Activated CD8-positive, alpha-beta T cell treated with anti-CD3 and anti-CD28 coated beads for 36 hours (primary cell): ENCODE data around the gene MAEA. TPM values are rescaled to one million over a fixed set of nuclear protein-coding genes. Genes with fewer than 3 reads are reported as not detected.
"Not testable (repeated sequence)": the region's sequence is repeated elsewhere in the genome, so short reads cannot be mapped to it uniquely, and the experiment has no call there.

Source experiments
- ATAC-seq: fragments of 200-7000 bp; cut with Tn5 transposase; one replicate; pipeline ENCODE4 v1.10.0; 2021; ENCODE audit warnings: mild to moderate bottlenecking, moderate library complexity
- CTCF ChIA-PET: fragments of 350-600 bp; sonication (Branson Sonifier 250); formaldehyde crosslinking; loops from one replicate; lab custom pipeline; 2021; ENCODE audit warnings: antibody characterized with exemption; lab: Charles Lee
- POLR2A ChIA-PET: fragments of 350-600 bp; sonication (Branson Sonifier 250); formaldehyde crosslinking; loops from one replicate; lab custom pipeline; 2021; ENCODE audit warnings: antibody characterized with exemption; lab: Charles Lee
- DNase-seq: peaks from one replicate; pipeline ENCODE4 v3.0.0-alpha.2; 2020
- H3K27ac Mint-ChIP-seq: one replicate; pipeline ENCODE4 v1.8.0; 2021; ENCODE audit warnings: mild to moderate bottlenecking, mixed read lengths
- H3K27me3 Mint-ChIP-seq: one replicate; pipeline ENCODE4 v1.8.0; 2021; ENCODE audit warnings: mixed read lengths
- H3K36me3 Mint-ChIP-seq: one replicate; pipeline ENCODE4 v1.8.0; 2021; ENCODE audit warnings: low read depth, mixed read lengths
- H3K4me1 Mint-ChIP-seq: one replicate; pipeline ENCODE4 v1.8.0; 2021; ENCODE audit warnings: low read depth, mixed read lengths
- H3K4me3 Mint-ChIP-seq: one replicate; pipeline ENCODE4 v1.8.0; 2021; ENCODE audit warnings: mild to moderate bottlenecking, moderate library complexity, mixed read lengths
- H3K9me3 Mint-ChIP-seq: one replicate; pipeline ENCODE4 v1.8.0; 2021; ENCODE audit warnings: mixed read lengths
- intact Hi-C: fragments of 100-400 bp; cut with micrococcal nuclease; formaldehyde crosslinking; loops from one replicate; pipeline ENCODE4 v1.10.0; 2022
- total RNA-seq, 2 experiments: library from RNA; stranded (reverse); gene quantifications; one replicate each; pipeline ENCODE4 v1.2.3, GENCODE V29; 2021
- TF ChIP-seq, protein P1 (sequence below): fragments of 200-600 bp; IDR thresholded peaks from one replicate; pipeline ENCODE4 v1.8.0; 2022; ENCODE audit warnings: antibody characterized with exemption, mild to moderate bottlenecking

The MAEA gene
- total RNA-seq, 2 experiments from 2014 or later: 32.3 to 37.0 TPM

DNA sequence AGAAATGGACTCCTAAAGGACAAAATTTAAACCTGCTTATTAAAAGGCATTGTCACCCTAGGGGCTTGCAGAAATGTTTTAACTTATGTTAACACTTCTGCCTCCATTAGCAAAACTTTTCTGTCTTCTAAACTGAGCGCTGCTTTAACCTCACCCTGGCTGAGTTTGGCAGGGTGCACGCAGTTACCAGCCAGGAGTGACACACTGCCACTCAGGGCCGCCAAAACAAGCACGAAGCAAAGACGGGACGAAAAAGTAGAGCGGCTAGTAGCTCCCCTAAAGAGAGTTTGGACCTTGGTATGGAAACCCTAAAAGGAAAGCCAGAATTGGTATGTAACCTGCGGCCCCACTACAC is 33.6 kb downstream of the MAEA start:
- intact Hi-C loops: no loop called here
- DNase-seq (no peak), ATAC-seq (no peak)
- no peaks in the 10 kb centered on the region for H3K9me3 Mint-ChIP-seq
- TF ChIP-seq, protein P1, sequence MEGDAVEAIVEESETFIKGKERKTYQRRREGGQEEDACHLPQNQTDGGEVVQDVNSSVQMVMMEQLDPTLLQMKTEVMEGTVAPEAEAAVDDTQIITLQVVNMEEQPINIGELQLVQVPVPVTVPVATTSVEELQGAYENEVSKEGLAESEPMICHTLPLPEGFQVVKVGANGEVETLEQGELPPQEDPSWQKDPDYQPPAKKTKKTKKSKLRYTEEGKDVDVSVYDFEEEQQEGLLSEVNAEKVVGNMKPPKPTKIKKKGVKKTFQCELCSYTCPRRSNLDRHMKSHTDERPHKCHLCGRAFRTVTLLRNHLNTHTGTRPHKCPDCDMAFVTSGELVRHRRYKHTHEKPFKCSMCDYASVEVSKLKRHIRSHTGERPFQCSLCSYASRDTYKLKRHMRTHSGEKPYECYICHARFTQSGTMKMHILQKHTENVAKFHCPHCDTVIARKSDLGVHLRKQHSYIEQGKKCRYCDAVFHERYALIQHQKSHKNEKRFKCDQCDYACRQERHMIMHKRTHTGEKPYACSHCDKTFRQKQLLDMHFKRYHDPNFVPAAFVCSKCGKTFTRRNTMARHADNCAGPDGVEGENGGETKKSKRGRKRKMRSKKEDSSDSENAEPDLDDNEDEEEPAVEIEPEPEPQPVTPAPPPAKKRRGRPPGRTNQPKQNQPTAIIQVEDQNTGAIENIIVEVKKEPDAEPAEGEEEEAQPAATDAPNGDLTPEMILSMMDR: no peak
- CTCF ChIA-PET: interaction anchor here (0.8 kb wide), 1 partner anchor 56 kb away, joined by 3 read pairs; no protein-coding TSS in a partner anchor
- H3K4me1 Mint-ChIP-seq: peaks cover under 1% of the 10 kb centered on the region
- H3K4me3 Mint-ChIP-seq: no peak overlapping the region
- no peak overlapping the region for H3K27ac Mint-ChIP-seq
- H3K36me3 Mint-ChIP-seq: peaks cover 13% of the 10 kb centered on the region
- POLR2A ChIA-PET: no interaction called here
- H3K27me3 Mint-ChIP-seq: no peaks in the 10 kb centered on the region

DNA sequence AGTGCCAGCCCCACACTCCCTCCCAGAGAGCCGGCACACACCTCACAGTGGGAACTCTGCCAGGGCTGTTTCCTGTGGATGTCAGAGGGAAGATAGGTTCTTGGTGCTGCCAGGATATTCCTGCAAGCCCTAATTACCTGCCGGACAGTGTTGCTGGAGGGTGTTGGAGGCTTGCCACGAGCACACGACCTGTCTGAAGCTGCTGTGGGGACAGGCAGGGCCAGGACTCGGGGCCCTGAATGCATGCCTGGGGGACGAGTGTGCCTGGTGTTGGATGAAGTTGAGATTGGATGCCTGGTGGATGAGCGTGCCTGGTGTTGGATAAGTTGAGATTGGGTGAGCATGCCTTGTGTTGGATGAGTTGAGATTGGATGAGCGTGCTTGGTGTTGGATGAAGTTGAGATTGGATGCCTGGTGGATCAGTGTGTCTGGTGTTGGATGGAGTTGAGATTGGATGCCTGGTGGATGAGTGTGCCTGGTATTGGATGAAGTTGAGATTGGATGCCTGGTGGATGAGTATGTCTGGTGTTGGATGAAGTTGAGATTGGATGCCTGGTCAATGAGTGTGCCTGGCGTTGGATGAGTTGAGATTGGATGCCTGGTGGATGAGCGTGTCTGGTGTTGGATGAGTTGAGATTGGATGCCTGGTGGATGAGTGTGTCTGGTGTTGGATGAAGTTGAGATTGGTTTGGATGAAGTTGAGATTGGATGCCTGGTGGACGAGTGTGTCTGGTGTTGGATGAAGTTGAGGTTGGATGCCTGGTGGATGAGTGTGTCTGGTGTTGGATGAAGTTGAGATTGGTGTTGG is 34.1 kb downstream of the MAEA start:
- ChIA-PET POLR2A (no interaction called here), CTCF (no interaction called here)
- TF ChIP-seq, protein P1: no peak
- DNase-seq: no peak
- no peak for ATAC-seq
- peaks cover 11% of the 10 kb centered on the region for H3K36me3 Mint-ChIP-seq
- H3K27me3 Mint-ChIP-seq: no peaks in the 10 kb centered on the region
- H3K9me3 Mint-ChIP-seq: no peaks in the 10 kb centered on the region
- H3K4me3 Mint-ChIP-seq: no peak overlapping the region
- intact Hi-C loops: no loop called here
- H3K4me1 Mint-ChIP-seq: no peaks in the 10 kb centered on the region
- no peak overlapping the region for H3K27ac Mint-ChIP-seq

DNA sequence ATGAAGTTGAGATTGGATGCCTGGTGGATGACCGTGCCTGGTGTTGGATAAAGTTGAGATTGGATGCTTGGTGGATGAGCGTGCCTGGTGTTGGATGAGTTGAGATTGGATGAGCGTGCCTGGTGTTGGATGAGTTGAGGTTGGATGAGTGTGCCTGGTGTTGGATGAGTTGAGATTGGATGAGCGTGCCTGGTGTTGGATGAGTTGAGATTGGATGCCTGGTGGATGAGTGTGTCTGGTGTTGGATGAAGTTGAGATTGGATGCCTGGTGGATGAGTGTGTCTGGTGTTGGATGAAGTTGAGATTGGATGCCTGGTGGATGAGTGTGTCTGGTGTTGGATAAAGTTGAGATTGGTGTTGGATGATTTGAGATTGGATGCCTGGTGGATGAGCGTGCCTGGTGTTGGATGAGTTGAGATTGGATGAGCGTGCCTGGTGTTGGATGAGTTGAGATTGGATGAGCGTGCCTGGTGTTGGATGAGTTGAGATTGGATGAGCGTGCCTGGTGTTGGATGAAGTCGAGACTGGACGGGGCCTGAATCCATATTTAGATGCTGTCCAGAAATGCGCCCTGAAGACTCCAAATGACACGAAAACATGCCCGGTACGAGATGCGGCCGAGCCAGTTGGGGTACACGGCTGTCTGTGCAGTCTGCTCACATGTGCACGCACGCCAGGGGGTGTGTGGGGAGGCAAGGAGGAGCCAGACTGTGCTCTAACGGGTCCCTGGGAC is 34.9 kb downstream of the MAEA start:
- H3K9me3 Mint-ChIP-seq, H3K27ac Mint-ChIP-seq, CTCF ChIA-PET, DNase-seq, ATAC-seq, POLR2A ChIA-PET, H3K4me1 Mint-ChIP-seq, H3K4me3 Mint-ChIP-seq, intact Hi-C loops, H3K27me3 Mint-ChIP-seq: not testable (repeated sequence)
- H3K36me3 Mint-ChIP-seq: peaks cover 16% of the 10 kb centered on the region

DNA sequence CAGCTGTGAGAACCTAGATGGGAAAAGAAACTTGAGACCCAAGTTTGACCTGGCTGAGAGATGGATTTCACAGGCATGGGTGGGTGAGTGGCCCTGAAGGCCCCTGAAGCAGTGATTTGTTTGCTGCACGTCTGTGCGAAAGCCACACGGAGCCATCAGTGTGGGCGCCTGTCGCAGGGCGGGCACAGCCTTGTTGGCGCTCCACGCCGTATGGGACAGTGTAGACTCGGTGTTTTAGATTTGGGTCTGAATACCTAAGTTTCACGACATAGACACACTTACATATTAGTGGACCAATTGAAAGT is 35.4 kb downstream of the MAEA start:
- Mint-ChIP-seq H3K27me3 (no peaks in the 10 kb centered on the region), H3K4me3 (no peak overlapping the region), H3K9me3 (no peaks in the 10 kb centered on the region), H3K4me1 (peaks cover 13% of the 10 kb centered on the region), H3K27ac (no peak overlapping the region), H3K36me3 (peaks cover 16% of the 10 kb centered on the region)
- POLR2A ChIA-PET: no interaction called here
- TF ChIP-seq, protein P1: no peak
- DNase-seq: no peak
- intact Hi-C loops: no loop called here
- CTCF ChIA-PET: no interaction called here
- no peak for ATAC-seq

DNA sequence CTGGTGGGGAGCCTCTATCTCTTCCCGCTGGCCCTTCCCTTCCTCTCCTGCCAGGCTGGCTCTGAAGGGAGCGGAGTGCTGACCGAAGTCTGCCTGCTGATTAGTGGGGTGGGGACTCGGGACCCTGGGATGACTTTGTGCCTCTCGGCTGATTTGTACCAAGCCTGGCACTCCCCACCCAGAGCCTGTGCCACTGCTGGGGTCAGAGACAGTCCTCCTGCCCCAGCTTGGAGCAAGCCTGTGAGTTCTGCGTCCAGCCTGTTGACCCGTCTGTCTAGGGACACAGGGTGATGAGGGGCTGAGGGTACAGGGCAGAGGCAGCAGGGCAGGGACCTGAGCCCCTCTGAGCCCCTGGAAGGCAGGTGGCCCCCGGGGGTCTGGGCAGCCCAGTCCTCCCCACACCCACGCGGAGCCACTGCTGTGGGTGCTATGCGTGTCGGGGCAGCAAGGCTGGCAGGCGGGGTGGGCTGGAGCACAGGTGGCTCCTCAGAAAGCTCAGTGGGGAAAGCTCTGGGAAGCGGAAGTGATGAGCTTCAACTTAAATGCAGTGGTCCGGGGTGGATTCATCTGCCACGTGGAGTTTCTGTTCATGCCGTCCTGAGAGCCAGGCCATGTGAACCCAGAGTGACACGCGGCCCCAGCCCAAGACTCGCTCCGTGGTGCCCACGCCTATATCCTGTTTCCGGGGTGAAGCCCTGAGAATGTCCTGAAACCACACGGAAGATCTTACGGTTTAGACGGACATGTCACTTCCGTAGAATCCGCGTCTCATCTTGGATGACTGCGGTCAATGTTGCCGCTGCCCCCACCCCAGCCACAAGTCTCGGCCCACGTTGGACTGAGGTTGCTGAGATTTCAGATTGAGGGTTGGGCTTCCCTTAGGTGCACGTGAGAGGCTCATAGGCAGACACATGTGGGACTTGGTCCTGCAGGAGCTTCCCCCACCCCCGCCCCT is 36.3 kb downstream of the MAEA start:
- H3K27ac Mint-ChIP-seq: no peak overlapping the region
- peaks cover 21% of the 10 kb centered on the region for H3K4me1 Mint-ChIP-seq
- TF ChIP-seq, protein P1: no peak
- CTCF ChIA-PET: no interaction called here
- ATAC-seq (no peak), DNase-seq (no peak)
- no peaks in the 10 kb centered on the region for H3K27me3 Mint-ChIP-seq
- H3K36me3 Mint-ChIP-seq: peaks cover 20% of the 10 kb centered on the region
- intact Hi-C loops: no loop called here
- no peaks in the 10 kb centered on the region for H3K9me3 Mint-ChIP-seq
- H3K4me3 Mint-ChIP-seq: no peak overlapping the region
- POLR2A ChIA-PET: interaction anchor here (0.6 kb wide), 1 partner anchor 198 kb away, joined by 3 read pairs; no protein-coding TSS in a partner anchor
